ENCODE results near the gene TEFM.

- TF ChIP-seq EP300 (IDR thresholded peaks at IDR 0.05) (no peak), CTCF (IDR thresholded peaks at IDR 0.05) (no peak), POLR2A (IDR thresholded peaks at IDR 0.05) (no peak)
These were observed 41.8 kb upstream of the TEFM start for GRCh38 chr17:30947796-30948195.
